Mesenteric fat pad (tissue), 1 donor: ENCODE results near the gene DNAJB11. TPM values are rescaled to one million over a fixed set of nuclear protein-coding genes. Genes with fewer than 3 reads are reported as not detected.
"Not testable (repeated sequence)": the region's sequence is repeated elsewhere in the genome, so short reads cannot be mapped to it uniquely, and the experiment has no call there.

Experiments
- DNase-seq: peaks from one replicate; pipeline ENCODE4 v3.0.0-alpha.2; 2020; ENCODE audit warnings: low spot score
- long read RNA-seq: library from polyadenylated mRNA; unstranded; transcript quantifications from one replicate; pipeline ENCODE4 v2.0.0, GENCODE V29; 2020
- total RNA-seq: library from RNA; stranded (reverse); fragmentation: NEBNext Ultra II Directional; extraction: Animal tissue kit (Norgen Biotek cat#: 25700); gene quantifications from one replicate; pipeline ENCODE4 v1.2.1, GENCODE V29; 2021
- donor health status: DM: yes; HTN: yes; CAD: no.

DNAJB11 gene
- total RNA-seq = 47.0 TPM
- long read RNA-seq, transcript DNAJB11-201 (10 exons, 1,688 nt) = major isoform, 265 of 269 reads
- long read RNA-seq, partial matches to known transcripts = 2 of 269 reads
- long read RNA-seq, other reads (novel, unspliced or antisense) = 2 of 269 reads

GRCh38 chr3:186570096-186570940 lies at the start of gene DNAJB11:
DNAJB11 (plus strand) TSS chr3:186570720; CDS start chr3:186570898, 178 bp downstream.
- DNase-seq = peak; percentile 99

- no peak for DNase-seq
Measured at GRCh38 chr3:186520957-186521842, 49.3 kb upstream of the DNAJB11 start.

- no peak for DNase-seq
Measured at GRCh38 chr3:186523022-186523421, 47.5 kb upstream of the DNAJB11 start.

- DNase-seq = no peak
Measured at GRCh38 chr3:186523434-186523833, 47.1 kb upstream of the DNAJB11 start.

GRCh38 chr3:186524616-186525015 lies 45.9 kb upstream of the DNAJB11 start:
- DNase-seq = no peak

GRCh38 chr3:186525369-186526255 lies 44.9 kb upstream of the DNAJB11 start:
- no peak for DNase-seq

GRCh38 chr3:186526256-186526606 lies 44.3 kb upstream of the DNAJB11 start:
- DNase-seq = no peak

GRCh38 chr3:186529201-186529999 lies 41.1 kb upstream of the DNAJB11 start:
- no peak for DNase-seq

GRCh38 chr3:186530415-186530814 lies 40.1 kb upstream of the DNAJB11 start:
- DNase-seq = no peak

- not testable (repeated sequence) for DNase-seq
Measured at GRCh38 chr3:186531694-186532093, 38.8 kb upstream of the DNAJB11 start.

GRCh38 chr3:186532598-186533072 lies 37.9 kb upstream of the DNAJB11 start:
- DNase-seq = no peak

GRCh38 chr3:186534113-186534669 lies 36.3 kb upstream of the DNAJB11 start:
- no peak for DNase-seq

GRCh38 chr3:186536883-186537844 lies 33.4 kb upstream of the DNAJB11 start:
- no peak for DNase-seq

GRCh38 chr3:186538779-186539178 lies 31.7 kb upstream of the DNAJB11 start:
- DNase-seq = no peak

- DNase-seq = no peak
Measured at GRCh38 chr3:186540221-186540834, 30.2 kb upstream of the DNAJB11 start.

GRCh38 chr3:186540835-186541226 lies 29.7 kb upstream of the DNAJB11 start:
- DNase-seq = no peak

- DNase-seq = no peak
Measured at GRCh38 chr3:186544281-186544680, 26.2 kb upstream of the DNAJB11 start, which contains the start of gene CRYGS. CRYGS (minus strand) TSS chr3:186544380; CDS start chr3:186544326, 54 bp downstream.

GRCh38 chr3:186549497-186549896 lies 21.0 kb upstream of the DNAJB11 start:
- no peak for DNase-seq
